NB4 (cell line): Measurements from ENCODE around the gene CGREF1.

Source experiments
- DNase-seq: peaks from one replicate; pipeline ENCODE4 v3.0.0; 2010; ENCODE audit warnings: low read depth
- H3K4me3 ChIP-seq: one replicate; pipeline ENCODE4 v1.5.1; 2011; ENCODE audit warnings: mild to moderate bottlenecking, low read depth, low read length, moderate library complexity
- CTCF ChIP-seq: IDR thresholded peaks from one replicate; pipeline ENCODE4 v1.5.1; 2012; ENCODE audit warnings: low read depth, low read length
- MAX ChIP-seq: IDR thresholded peaks from 2 replicates; pipeline ENCODE4 v1.6.1; 2011; ENCODE audit warnings: low read depth, low read length
- MYC ChIP-seq: IDR thresholded peaks from 2 replicates; pipeline ENCODE4 v1.6.1; 2011; ENCODE audit warnings: low read depth, low read length
- POLR2A ChIP-seq: IDR thresholded peaks from 2 replicates; pipeline ENCODE4 v1.6.1; 2011; ENCODE audit warnings: mild to moderate bottlenecking; ENCODE audit not compliant: insufficient read length; ENCODE audit errors: extremely low read depth

CGREF1 gene

GRCh38 chr2:27092696-27093429, 26.1 kb downstream of the CGREF1 start:
- DNase-seq: no peak
- TF ChIP-seq POLR2A (no peak), CTCF (no peak), MAX (no peak), MYC (no peak)

GRCh38 chr2:27091746-27092695, 26.9 kb downstream of the CGREF1 start:
- no peak for DNase-seq
- H3K4me3 ChIP-seq: no peak overlapping the region
- no peak for TF ChIP-seq MAX
- TF ChIP-seq POLR2A: no peak
- no peak for TF ChIP-seq CTCF
- no peak for TF ChIP-seq MYC

More at GRCh38 chr2:27092696-27093429, 26.1 kb downstream of the CGREF1 start:
- H3K4me3 ChIP-seq: no peak overlapping the region

- no peak overlapping the region for H3K4me3 ChIP-seq
- DNase-seq: no peak
- TF ChIP-seq MYC (no peak), MAX (no peak), POLR2A (no peak), CTCF (no peak)
Measured at GRCh38 chr2:27089111-27089954, 29.6 kb downstream of the CGREF1 start.

- no peak overlapping the region for H3K4me3 ChIP-seq
Measured at GRCh38 chr2:27088634-27089033, 30.3 kb downstream of the CGREF1 start.

More at GRCh38 chr2:27088634-27089033, 30.3 kb downstream of the CGREF1 start:
- TF ChIP-seq MYC (no peak), MAX (no peak), CTCF (no peak), POLR2A (no peak)
- no peak for DNase-seq
